Right atrium auricular region (tissue), 2 donors: ENCODE data around the gene OLFML1. TPM values are rescaled to one million over a fixed set of nuclear protein-coding genes. Genes with fewer than 3 reads are reported as not detected.

Experiments
- DNase-seq: peaks from one replicate; pipeline ENCODE4 v3.0.0-alpha.2; 2019; ENCODE audit warnings: low spot score
- H3K27ac ChIP-seq, 2 donors: fragments of 200-600 bp; sonication (generic); 1 replicate in 1 of 2; 2 replicates in 1 of 2; pipeline ENCODE4 v1.5.1; 2016 to 2019
- H3K27me3 ChIP-seq, 2 donors: fragments of 200-600 bp; sonication (generic); one replicate each; pipeline versions ENCODE4 v1.5.1 to v1.6.0; 2017 to 2019
- H3K36me3 ChIP-seq: fragments of 200-600 bp; sonication (generic); one replicate; pipeline ENCODE4 v1.5.1; 2016
- H3K4me1 ChIP-seq, 2 donors: fragments of 200-600 bp; sonication (generic); one replicate each; pipeline versions ENCODE4 v1.5.1 to v1.6.0; 2017 to 2019
- H3K4me3 ChIP-seq, 2 donors: fragments of 200-600 bp; sonication (generic); 1 replicate in 1 of 2; 2 replicates in 1 of 2; pipeline ENCODE4 v1.5.1; 2017 to 2019; ENCODE audit warnings: mild to moderate bottlenecking in 1 of 2, moderate library complexity in 1 of 2
- H3K9me3 ChIP-seq, 2 donors: fragments of 200-600 bp; sonication (generic); one replicate each; pipeline ENCODE4 v1.5.1; 2019
- total RNA-seq, 2 donors: library from RNA; depleted of rRNA; stranded (reverse); fragments of >200 nt; gene quantifications; one replicate each; pipeline ENCODE4 v1.1.0, GENCODE V29; 2016
- TF ChIP-seq, protein P1 (sequence below), 2 donors: fragments of 200-600 bp; sonication (generic); IDR thresholded peaks; one replicate each; pipeline ENCODE4 v1.5.1; 2019; ENCODE audit warnings: antibody characterized with exemption in 2 of 2

OLFML1 gene
- total RNA-seq, 2 donors from 2014 or later = 4.6 to 7.7 TPM

- H3K9me3 ChIP-seq = no peaks in the 10 kb centered on the region
- H3K4me1 ChIP-seq = peaks cover 0 to 15% of the 10 kb centered on the region in 2 donors
- H3K27ac ChIP-seq = no peak overlapping the region
- TF ChIP-seq, protein P1, sequence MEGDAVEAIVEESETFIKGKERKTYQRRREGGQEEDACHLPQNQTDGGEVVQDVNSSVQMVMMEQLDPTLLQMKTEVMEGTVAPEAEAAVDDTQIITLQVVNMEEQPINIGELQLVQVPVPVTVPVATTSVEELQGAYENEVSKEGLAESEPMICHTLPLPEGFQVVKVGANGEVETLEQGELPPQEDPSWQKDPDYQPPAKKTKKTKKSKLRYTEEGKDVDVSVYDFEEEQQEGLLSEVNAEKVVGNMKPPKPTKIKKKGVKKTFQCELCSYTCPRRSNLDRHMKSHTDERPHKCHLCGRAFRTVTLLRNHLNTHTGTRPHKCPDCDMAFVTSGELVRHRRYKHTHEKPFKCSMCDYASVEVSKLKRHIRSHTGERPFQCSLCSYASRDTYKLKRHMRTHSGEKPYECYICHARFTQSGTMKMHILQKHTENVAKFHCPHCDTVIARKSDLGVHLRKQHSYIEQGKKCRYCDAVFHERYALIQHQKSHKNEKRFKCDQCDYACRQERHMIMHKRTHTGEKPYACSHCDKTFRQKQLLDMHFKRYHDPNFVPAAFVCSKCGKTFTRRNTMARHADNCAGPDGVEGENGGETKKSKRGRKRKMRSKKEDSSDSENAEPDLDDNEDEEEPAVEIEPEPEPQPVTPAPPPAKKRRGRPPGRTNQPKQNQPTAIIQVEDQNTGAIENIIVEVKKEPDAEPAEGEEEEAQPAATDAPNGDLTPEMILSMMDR (IDR thresholded peaks at IDR 0.05) = no peak
- no peaks in the 10 kb centered on the region for H3K36me3 ChIP-seq
- no peaks in the 10 kb centered on the region for H3K27me3 ChIP-seq
- no peak overlapping the region for H3K4me3 ChIP-seq
- DNase-seq = no peak
Observed at GRCh38 chr11:7518811-7519562, 33.7 kb downstream of the OLFML1 start.

- no peaks in the 10 kb centered on the region for H3K9me3 ChIP-seq
- TF ChIP-seq, protein P1 (IDR thresholded peaks at IDR 0.05) = no peak
- no peak for DNase-seq
- H3K27ac ChIP-seq = peak overlapping the region; percentile 17 to 19
- H3K27me3 ChIP-seq = no peaks in the 10 kb centered on the region
- no peaks in the 10 kb centered on the region for H3K36me3 ChIP-seq
- H3K4me3 ChIP-seq = no peak overlapping the region
- peaks cover 0 to 5% of the 10 kb centered on the region in 2 donors for H3K4me1 ChIP-seq
Observed at GRCh38 chr11:7520011-7520942, 35.0 kb downstream of the OLFML1 start.

- peaks cover 0 to 5% of the 10 kb centered on the region in 2 donors for H3K4me1 ChIP-seq
- H3K4me3 ChIP-seq = no peak overlapping the region
Observed at GRCh38 chr11:7520981-7521487, 35.7 kb downstream of the OLFML1 start.

GRCh38 chr11:7522121-7522520 is 36.8 kb downstream of the OLFML1 start:
- TF ChIP-seq, protein P1 (IDR thresholded peaks at IDR 0.05) = no peak
- Histone ChIP-seq H3K27me3 (no peaks in the 10 kb centered on the region), H3K4me1 (peaks cover 0 to 5% of the 10 kb centered on the region in 2 donors), H3K36me3 (no peaks in the 10 kb centered on the region), H3K9me3 (no peaks in the 10 kb centered on the region), H3K27ac (peak overlapping the region in 1 of 2 donors; percentile 13), H3K4me3 (no peak overlapping the region)
- no peak for DNase-seq

More at GRCh38 chr11:7520981-7521487, 35.7 kb downstream of the OLFML1 start:
- TF ChIP-seq, protein P1 (IDR thresholded peaks at IDR 0.05) = no peak
- DNase-seq = no peak
- no peaks in the 10 kb centered on the region for H3K27me3 ChIP-seq
- H3K9me3 ChIP-seq = no peaks in the 10 kb centered on the region
- peak overlapping the region; percentile 17 to 19 for H3K27ac ChIP-seq
- no peaks in the 10 kb centered on the region for H3K36me3 ChIP-seq

- Histone ChIP-seq H3K27ac (no peak overlapping the region), H3K9me3 (no peaks in the 10 kb centered on the region), H3K27me3 (no peaks in the 10 kb centered on the region), H3K36me3 (no peaks in the 10 kb centered on the region), H3K4me3 (no peak overlapping the region), H3K4me1 (peaks cover 0 to 5% of the 10 kb centered on the region in 2 donors)
- DNase-seq = no peak
- TF ChIP-seq, protein P1 (IDR thresholded peaks at IDR 0.05) = no peak
Observed at GRCh38 chr11:7522546-7522945, 37.2 kb downstream of the OLFML1 start.
